NCI-H2227 treated with DMSO at 0.1 percent for 48 hours (cell line): ENCODE results near the gene KPNA6.
"Not testable (repeated sequence)": the region's sequence is repeated elsewhere in the genome, so short reads cannot be mapped to it uniquely, and the experiment has no call there.

Experiments used
- DNase-seq: peaks from one replicate; lab custom pipeline; 2025; lab: John Stamatoyannopoulos, UW

KPNA6 gene

GRCh38 chr1:32107742-32108661 is at the start of gene KPNA6:
Gene KPNA6 (plus strand): TSS chr1:32108056. CDS start chr1:32108131, 75 bp downstream.
- DNase-seq = peak; percentile 98

- no peak for DNase-seq
These were observed 46.9 kb upstream of the KPNA6 start for GRCh38 chr1:32060914-32061313.

GRCh38 chr1:32062867-32063230 is 45.0 kb upstream of the KPNA6 start:
- DNase-seq = no peak

GRCh38 chr1:32063261-32063681 is 44.6 kb upstream of the KPNA6 start:
- DNase-seq = peak; percentile 79

- DNase-seq = not testable (repeated sequence)
These were observed 42.0 kb upstream of the KPNA6 start for GRCh38 chr1:32065613-32066488.

GRCh38 chr1:32066489-32066873 is 41.4 kb upstream of the KPNA6 start:
- no peak for DNase-seq

GRCh38 chr1:32068957-32069588 is 38.8 kb upstream of the KPNA6 start:
- no peak for DNase-seq

GRCh38 chr1:32071758-32072621 is 35.9 kb upstream of the KPNA6 start:
- no peak for DNase-seq

- DNase-seq = peak; percentile 97
These were observed 35.1 kb upstream of the KPNA6 start, which contains the start of gene TMEM39B for GRCh38 chr1:32072622-32073298. Gene TMEM39B (plus strand): TSS chr1:32072939. CDS start chr1:32073048, 109 bp downstream.

GRCh38 chr1:32073299-32074229 is 34.3 kb upstream of the KPNA6 start:
- peak; percentile 97 for DNase-seq

GRCh38 chr1:32074841-32075240 is 33.0 kb upstream of the KPNA6 start:
- DNase-seq = no peak

GRCh38 chr1:32077451-32077850 is 30.4 kb upstream of the KPNA6 start:
- no peak for DNase-seq

- DNase-seq = no peak
These were observed 25.8 kb upstream of the KPNA6 start for GRCh38 chr1:32082022-32082421.

- not testable (repeated sequence) for DNase-seq
These were observed 21.5 kb upstream of the KPNA6 start for GRCh38 chr1:32086381-32086780.

GRCh38 chr1:32091176-32091575 is 16.7 kb upstream of the KPNA6 start:
- DNase-seq = no peak

- no peak for DNase-seq
These were observed 16.3 kb upstream of the KPNA6 start for GRCh38 chr1:32091591-32091990.

- no peak for DNase-seq
These were observed 12.9 kb upstream of the KPNA6 start for GRCh38 chr1:32094746-32095521.

GRCh38 chr1:32099426-32099825 is 8.4 kb upstream of the KPNA6 start:
- DNase-seq = no peak

- DNase-seq = no peak
These were observed 7.5 kb upstream of the KPNA6 start for GRCh38 chr1:32100359-32100758.
